HG03280 (cell line): Measurements from ENCODE around the gene KXD1.
"Not testable (repeated sequence)": the region's sequence is repeated elsewhere in the genome, so short reads cannot be mapped to it uniquely, and the experiment has no call there.

Experiments
- ATAC-seq: cut with Tn5 transposase; IDR thresholded peaks from one replicate; pipeline ENCODE4 v1.9.1; 2021; ENCODE audit warnings: mild to moderate bottlenecking, moderate library complexity; ENCODE audit not compliant: unreplicated experiment

The KXD1 gene

DNA sequence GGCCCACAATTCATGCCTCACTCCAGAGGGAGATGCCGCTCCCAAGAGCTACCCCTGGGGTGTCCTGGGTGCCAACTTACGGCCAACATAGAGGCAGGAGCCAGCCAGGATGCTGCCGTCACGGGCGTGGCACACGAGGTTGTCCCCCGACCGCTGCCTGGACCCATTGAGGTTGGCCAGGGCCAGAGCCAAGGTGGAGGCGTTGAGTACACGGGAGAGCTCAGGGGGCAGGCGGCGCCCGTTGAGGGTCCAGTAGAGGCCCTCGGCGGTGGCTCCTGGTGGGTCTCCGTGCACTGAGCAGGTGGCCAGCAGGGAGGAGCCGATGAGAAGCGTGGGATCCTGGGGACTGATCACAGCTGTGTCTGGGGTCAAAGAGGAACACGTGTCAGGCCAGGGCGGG is 41.8 kb downstream of the KXD1 start:
- ATAC-seq: no peak

DNA sequence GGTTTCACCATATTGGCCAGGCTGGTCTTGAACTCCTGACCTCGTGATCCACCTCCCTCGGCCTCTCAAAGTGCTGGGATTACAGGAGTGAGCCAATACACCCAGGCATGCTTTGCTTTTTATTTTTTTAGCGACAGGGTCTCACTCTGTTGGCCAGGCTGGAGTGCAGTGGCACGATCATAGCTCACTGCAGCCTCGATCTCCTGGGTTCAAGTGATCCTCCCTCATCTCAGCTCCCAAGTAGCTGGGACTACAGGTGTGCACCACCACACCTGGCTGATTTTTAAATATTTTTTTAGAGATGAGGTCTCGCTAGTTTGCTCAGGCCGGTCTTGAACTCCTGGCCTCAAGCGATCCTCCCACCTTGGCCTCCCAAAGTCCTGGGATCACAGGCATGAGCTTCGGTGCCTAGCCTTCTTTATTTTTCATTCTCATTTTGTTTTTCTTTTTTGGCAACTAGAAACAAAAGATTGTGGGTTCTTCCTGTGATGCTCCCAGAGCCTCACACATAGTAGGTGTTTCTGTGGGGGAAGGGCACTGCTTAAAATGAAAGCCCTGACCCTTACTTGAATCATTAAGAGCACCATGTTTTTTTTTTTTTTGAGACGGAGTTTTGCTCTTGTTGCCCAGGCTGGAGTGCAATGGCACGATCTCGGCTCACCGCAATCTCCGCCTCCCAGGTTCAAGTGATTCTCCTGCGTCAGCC is 43.2 kb downstream of the KXD1 start:
- not testable (repeated sequence) for ATAC-seq

DNA sequence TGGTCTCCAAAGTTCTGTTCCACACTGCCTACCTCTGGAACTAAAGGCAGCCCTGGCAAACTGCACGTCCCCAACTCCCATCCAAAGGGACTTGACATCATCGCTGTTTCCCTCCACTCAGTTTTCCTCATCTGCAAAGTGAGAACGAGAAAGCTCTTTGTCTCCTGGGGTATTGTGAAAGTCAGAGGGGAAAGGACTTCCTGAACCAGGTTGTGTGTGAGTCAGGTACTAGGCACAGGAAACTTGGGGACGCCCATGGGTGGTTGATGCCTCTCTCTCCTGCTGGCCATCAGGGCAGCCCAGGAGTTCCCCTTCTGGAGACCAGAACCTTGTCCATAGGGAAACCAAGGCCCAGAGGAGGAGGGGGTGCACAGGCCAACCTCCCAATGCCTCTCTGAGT is 44.2 kb downstream of the KXD1 start:
- ATAC-seq: no peak

DNA sequence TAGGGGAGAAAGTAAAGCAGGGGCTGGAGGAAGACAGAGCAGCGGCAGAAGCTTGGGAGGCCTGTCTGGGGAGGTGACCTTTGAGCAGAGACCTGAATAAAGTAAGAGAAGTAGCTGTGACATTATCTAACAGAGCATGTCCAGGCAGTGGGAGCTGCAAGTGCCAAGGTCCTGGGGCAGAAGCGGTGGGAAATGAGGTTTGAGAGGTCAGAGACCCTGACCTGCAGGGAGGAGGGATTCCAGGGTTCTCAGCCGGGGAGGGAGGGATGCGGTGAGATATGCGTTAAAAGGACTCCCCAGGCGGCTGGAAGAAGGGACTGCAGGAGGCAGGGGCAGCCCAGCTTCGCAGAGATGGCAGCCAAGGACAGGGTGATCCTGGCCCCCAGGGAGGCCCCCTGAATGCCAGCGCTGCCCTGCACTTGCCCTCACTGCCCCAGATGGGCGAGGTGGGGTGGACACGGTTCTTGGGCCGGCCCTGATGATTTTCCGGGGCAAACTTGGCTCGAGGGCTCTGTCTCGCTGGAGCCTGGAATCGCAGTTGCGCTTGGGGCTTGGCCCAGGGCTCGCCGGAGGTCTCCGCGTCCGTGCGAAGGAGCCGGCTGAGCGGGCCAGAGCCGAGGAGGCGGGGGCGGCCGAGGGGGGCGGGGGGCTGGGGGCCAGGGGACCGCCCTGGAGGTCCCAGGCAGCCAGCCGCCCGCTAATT is 45.7 kb downstream of the KXD1 start:
- no peak for ATAC-seq

DNA sequence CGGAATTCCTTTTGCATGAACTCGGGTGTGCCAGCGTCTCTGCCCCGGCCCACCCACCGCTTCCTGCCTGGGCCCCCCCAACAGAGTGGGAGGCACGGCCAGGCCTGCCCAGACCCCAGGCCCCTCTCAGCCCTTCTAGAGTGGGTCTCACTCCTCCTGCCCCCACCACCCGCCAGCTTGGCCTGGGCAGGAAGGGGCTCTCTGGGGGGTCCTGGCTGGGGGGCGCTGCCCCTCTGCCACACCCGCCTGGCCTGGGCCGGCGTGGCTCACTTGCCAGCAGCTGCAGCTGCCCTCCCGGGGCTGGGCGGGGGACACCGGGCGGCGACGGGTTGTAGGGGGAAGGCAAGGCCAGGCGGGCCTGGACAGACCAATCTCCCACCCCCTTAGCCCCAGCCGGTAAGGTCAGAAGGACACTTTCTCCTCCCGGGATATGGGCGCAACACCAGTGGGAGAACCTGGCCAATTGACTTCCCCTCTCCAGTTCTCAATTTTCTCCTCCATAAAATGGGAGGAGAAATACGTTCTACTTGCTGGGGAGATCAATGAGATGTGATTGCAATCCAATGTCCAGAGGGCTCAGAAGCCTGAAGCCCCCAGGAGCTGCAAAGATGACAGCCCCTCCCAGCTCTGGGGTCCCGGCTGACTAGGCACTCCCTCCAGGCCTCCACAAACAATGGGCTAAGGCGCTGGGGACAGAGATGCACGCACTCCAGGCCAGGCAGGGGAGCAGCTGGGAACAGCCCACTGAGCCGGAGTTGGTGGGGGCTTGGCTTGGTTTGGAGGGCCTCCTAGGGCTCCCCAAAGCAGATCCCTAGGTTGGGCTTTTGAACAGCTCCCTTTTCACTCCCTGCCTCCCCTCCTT is 46.5 kb downstream of the KXD1 start:
- no peak for ATAC-seq

DNA sequence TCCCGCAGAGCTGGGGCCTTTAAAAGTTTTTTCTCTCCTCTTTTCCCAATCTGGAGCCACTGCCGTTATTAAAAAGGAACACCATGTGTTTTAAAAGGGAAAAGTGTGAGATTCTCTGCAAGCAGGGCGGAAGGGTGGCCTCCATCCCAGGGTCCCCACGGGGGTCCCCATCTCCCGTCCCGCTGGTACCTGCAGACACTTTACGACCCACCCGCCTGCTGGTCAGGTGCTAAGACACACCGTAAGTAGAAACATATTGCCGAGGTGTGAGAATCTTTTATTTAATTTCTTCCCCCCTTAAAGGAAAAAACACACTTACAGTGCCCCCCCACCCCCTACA is 47.1 kb downstream of the KXD1 start:
- no peak for ATAC-seq

DNA sequence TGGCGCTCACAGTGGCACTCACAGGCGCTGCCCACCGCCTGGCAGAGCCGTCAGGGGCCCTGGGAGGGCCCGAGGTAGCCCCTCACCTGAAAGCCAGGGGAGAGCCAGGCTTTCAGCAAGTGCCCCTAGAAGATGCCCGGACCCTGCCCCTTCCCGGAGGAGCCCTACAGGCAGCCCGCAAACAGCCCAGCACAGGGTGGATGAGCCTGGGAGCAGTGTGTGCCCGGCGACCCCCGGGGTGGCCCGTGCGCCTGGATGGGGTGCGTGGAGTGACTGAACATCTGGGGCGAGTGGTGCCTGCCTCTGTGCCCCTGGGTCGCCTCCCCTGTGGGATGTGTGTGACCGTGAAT is 47.5 kb downstream of the KXD1 start:
- no peak for ATAC-seq

DNA sequence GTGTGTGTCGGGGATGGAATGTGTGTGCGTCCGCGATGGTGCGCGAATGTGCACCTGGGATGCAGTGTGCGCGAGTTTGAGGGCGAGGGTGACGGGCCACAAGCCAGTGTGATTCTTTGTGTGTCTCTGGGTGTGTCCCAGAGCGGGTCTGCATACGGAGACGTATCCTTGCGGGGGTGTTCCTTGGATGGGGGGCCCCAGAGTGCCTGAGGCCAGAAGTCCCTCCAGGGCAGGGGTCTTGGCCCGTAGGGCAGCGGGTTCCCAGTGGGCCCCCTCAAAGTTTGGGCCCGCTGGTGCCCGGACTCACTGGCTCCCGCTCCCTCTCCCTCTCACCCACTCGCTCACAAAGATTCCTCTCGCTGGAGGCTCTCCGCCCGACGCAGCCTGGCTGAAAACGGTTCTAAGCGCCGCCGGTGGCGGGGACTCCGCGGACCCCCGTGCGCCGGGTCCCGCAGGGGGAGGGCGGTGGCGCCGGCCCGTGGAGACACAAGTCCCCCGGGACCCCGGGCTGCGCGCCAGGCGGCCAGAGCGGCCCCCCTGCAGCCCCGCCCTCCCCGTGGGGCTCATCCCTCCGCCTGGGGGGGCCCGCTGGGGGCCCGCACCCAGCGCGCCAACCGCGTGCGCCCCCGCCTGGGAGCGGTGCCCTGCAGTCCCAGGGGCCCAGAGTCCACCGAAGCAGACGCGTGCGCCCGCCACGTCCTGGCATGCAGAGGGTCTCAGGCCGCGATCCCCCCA is 48.0 kb downstream of the KXD1 start:
- no peak for ATAC-seq

DNA sequence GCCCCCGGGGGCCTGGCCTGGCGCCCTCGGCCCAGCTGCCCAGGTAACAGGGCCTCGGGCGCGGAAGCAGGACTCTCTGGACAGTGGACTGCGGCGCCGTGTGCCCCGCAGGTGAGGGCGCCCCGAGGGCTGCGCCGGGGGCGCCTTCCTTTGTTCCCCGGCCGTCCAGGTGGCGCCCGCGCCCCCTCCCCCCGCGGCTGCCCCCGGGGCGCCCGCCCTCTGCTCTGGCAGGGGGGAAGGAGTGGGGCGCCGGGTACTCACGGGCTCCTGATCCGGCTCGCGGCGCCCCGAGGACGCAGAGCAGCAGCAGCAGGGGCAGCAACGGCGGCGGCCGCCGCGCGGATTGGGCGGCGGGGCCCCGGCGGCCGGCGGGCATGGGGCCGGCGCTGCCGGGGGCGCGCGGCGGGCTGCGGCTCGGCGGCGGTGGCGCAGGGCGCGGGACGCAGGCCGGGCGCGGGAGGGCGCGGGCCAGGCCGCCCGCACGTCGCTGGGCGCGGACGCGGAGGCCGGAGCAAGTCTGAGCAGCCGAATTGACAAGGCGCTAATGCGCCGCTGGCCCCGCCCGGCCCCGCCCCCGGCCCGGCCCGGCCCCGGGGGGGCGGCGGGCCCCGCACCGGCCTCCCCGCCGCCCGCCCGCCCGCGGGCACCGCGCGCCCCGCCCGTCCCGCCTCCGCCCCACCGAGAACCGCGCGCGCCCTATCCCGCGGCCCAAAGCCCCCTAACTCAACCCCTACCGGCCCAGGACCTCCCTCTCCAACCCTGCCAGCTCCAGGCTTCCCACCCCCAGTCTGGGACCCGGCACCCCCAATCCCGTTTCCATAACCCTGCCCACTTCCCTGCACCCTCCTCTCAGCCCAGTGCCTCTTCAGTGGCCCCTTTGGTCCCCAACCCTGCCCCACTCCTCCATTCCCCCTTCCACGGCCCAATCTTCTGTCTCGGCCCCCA is 48.9 kb downstream of the KXD1 start, which contains the start of gene CRLF1:
CRLF1 (minus strand) TSS at position 519 of the 945 bp plus-strand sequence; CDS start at position 376, 143 bp downstream.
- no peak for ATAC-seq

DNA sequence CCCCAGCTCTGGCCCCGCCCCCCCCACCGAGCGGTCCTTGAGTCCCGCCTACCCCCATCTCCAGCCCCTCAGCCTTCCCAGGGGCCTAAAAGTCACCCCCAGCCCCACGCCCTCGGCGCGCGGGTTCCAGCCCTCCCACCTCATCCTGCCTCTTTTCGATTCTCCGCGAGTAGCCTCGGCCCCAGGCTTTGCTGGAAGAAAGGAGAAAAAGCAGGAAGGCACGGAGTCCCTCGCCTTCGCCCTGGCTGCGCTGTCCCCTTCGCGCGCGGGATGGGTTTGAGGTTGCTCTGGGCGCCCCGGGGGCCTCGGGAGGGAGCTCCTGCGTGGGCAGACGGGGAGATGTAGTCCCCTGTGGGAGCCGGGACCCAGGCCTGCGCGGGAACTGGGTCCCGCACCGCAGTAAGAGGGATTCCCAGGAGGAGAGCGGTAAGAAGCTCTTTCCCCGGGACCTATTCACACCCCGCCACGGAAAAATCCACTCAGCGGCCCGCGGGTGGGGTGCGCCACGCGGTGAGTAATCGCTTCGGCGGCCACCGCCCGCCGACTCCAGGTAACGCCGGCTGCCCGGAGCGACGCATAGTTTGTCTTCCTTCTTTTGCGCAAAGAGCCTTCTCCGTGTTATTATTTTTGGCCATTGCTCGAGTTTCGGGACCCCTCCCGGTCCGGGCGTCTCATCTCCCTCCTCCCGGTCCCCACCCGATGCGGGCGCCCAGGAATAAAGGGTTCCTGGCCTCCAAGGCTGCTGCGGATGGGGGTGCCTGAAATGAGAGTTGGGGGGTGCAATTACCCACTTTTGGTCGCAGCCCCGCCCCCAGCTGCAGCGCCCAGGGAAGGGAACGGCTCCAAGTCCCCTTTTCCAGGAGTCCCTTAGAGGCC is 49.8 kb downstream of the KXD1 start:
- no peak for ATAC-seq

DNA sequence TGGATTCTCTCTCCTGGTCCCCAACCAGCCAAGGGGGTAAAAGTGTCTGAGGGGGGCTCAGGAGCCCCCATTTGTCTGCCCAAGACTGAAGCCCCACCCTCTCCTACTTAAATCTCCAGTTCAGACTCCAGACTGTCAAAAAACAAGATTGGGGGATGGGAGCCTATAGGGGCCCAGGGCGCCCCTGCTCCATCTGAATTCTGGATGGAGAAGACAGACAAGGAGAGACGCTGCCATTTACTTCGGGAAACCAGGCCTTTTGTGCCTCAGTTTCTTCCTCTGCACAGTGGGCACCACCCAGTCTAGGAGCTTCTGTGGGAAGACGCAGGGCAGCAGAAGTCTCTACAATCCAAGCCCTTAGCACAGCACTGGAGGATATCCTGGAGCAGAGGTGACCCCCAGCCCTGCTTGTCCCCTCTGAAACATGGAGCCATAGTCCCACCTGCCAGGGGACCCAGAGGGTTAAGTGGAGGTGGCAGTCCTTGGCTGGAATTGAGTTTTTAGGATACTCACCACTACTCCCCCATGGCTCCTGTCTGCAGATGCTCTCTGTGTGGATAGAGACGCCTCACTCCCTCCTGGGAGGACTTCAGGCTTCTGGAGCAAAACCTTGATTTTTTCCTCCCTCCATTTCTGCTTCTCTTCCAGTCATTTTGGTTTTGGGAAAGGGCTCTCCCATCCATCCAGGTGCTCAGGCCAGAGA is 50.6 kb downstream of the KXD1 start:
- no peak for ATAC-seq

DNA sequence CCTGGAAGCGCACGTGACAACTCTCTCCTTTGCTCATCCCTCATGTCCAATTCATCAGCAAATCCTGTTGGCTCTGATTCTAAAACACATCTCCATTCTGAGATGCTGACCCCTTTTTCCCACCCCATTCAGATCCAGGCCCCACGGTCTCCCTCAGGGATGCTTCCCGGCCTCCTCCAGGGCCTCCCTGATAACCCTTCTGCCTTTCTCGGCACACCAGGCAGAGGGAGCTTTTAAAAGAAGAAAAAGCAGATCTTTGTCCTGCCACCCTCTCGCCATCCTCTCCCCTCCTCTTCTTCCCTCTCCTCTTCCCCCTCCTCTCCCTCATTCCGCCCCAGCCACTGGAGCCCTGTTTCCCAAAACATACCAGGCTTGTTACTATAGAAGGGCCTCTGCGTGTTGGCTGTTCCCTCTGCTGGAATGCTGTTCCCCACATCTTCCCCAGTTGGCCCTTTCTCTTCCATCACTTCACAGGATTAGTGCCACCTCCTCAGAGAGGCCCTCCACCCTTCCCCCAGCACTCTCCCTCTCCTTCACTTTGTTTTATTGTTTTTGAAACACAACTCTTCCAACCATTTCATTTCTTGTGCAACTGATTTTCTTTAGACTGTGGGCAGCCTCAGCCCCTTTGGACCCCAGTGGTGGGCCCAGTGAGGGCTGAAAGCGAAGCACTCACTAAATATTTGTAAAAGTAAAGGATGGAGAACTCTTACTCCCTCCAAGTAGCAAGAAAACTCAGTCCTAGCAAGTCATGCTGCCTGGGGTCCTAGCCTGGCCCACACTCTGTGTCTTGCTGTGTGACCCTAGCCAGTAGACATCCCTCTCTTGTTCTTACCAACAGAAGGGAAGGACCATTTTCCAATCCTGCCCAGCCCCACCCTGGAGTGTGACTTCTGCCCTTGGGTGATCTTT is 51.4 kb downstream of the KXD1 start:
- ATAC-seq: no peak

DNA sequence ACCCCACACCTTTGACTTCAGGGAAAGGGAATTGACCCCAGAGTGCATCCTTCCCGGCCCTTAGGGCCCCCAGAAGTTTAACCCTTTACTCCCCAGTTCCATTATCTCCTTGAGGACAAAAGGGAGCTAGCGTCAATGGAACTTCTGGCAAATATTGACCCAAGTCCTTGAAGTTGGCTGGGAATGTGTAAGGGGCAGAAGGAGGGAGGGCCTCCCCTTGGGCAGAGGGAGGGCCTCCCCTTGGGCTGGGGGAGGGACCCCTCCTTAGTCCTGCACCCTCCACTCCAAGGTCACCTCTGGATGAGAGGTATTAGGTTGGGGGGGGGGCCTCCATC is 52.0 kb downstream of the KXD1 start:
- no peak for ATAC-seq

DNA sequence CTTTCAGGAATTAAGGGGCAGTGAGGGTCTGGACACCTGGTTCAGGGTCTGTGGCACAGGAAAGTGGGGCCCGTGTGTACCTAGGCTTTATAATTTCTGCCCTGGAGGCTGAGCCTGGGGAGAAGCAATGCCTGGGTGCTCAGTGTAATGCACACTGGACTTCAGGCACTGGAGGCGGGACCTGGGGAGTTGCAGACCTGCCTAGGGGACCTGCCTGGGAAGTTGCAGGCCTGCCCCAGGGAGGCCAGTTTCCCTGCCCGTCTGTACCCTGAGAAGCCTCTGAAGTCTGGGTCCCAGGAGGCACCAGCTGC is 52.5 kb downstream of the KXD1 start:
- no peak for ATAC-seq

DNA sequence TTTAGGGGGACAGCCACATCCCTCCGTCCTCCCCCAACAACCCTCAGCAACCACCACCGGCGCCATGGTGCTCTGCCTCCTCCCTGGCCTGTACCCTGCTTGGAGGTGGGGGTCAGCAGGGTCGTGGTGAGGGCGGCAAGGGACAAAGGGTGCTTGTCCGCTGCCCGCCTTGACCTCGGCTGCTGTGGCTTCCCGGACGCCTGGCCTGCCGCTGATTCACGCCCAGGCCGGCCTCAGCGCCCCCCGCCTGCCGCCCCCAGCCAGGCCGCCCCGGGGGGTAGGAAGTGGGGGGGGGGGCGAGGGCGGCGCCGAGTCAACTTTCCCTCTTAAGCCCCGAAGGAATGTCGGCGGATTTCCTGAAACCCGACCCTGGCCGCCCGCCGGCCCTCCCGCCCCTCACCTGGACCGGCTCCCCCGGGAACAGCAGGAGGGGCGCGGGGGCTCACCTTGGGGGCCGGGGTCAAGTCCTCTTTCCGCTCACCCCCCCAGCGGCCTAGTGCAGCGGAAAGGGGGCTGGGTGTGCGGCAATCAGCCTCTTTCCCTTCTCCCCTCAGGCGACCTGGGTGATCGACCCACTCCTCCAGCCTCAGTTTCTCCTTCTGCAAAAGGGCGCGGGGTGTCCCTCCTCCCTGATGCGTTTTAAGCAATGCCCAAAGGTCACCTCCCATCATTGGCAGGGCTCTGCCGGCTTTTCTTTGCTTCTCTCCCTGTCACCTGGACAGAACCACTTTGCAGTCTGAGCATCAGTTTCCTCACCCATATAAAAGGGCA is 53.1 kb downstream of the KXD1 start:
- no peak for ATAC-seq

DNA sequence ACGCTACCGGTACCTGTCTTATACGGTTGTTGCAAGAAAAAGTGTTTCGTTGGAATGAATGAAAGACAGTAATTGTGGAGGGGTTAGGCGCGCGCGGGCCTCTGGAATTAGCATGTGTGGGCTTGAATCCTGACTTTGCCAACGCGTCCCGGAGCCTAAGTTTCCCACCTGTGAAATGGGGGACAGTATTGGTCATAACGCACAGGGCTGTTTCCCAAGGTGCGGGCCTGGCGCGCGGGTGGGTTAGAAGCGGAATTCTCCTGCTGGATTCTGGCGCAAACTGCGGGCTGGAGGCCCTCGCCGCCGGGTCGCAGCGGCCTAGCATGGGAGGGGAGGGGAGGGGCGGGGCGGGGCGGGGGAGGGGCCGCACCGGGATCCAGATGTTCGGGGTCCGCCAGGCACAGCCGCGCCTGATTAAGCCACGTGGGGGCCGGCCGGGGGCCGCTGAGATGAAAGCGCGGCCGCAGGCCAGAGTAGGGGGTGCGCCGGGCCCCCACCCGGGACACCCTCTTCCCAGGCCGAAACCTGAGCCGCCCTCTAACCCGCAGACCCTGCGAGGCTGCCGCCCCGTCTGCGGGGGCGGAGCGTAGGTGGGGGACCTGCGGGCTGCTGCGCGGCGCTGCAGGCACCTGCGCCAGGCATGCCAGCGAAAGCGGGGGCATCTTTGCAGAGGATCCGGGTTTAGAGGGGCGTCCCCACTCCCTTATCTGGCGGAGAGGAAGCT is 53.8 kb downstream of the KXD1 start:
- no peak for ATAC-seq
